ENCODE measurements around the gene RCAN2. TPM values are rescaled to one million over a fixed set of nuclear protein-coding genes. Genes with fewer than 3 reads are reported as not detected.
"Not testable (repeated sequence)": the region's sequence is repeated elsewhere in the genome, so short reads cannot be mapped to it uniquely, and the experiment has no call there.

Gene RCAN2
- total RNA-seq, 1 experiment from 2014 or later = 0.05 TPM

GRCh38 chr6:46333481-46333880 lies 157.8 kb downstream of the RCAN2 start:
- Histone ChIP-seq H3K4me3 (ENCODE audit: low read depth in 2 of 2, low read length in 2 of 2) (no peak overlapping the region), H3K36me3 (ENCODE audit: control insufficient read depth, insufficient read depth, low read length) (no peaks in the 10 kb centered on the region), H3K4me1 (ENCODE audit: control insufficient read depth, insufficient read depth, low read length) (no peaks in the 10 kb centered on the region), H3K27me3 (ENCODE audit: control insufficient read depth, insufficient read depth, low read length) (no peaks in the 10 kb centered on the region), H3K9me3 (ENCODE audit: control insufficient read depth, insufficient read depth, low read depth, low read length) (no peaks in the 10 kb centered on the region), H3K27ac (ENCODE audit: low read length) (no peak overlapping the region)
- TF ChIP-seq, protein P1, sequence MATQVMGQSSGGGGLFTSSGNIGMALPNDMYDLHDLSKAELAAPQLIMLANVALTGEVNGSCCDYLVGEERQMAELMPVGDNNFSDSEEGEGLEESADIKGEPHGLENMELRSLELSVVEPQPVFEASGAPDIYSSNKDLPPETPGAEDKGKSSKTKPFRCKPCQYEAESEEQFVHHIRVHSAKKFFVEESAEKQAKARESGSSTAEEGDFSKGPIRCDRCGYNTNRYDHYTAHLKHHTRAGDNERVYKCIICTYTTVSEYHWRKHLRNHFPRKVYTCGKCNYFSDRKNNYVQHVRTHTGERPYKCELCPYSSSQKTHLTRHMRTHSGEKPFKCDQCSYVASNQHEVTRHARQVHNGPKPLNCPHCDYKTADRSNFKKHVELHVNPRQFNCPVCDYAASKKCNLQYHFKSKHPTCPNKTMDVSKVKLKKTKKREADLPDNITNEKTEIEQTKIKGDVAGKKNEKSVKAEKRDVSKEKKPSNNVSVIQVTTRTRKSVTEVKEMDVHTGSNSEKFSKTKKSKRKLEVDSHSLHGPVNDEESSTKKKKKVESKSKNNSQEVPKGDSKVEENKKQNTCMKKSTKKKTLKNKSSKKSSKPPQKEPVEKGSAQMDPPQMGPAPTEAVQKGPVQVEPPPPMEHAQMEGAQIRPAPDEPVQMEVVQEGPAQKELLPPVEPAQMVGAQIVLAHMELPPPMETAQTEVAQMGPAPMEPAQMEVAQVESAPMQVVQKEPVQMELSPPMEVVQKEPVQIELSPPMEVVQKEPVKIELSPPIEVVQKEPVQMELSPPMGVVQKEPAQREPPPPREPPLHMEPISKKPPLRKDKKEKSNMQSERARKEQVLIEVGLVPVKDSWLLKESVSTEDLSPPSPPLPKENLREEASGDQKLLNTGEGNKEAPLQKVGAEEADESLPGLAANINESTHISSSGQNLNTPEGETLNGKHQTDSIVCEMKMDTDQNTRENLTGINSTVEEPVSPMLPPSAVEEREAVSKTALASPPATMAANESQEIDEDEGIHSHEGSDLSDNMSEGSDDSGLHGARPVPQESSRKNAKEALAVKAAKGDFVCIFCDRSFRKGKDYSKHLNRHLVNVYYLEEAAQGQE (IDR thresholded peaks at IDR 0.05; ENCODE audit: insufficient read depth in 1 of 2, low read depth in 2 of 2, low read length in 1 of 2) = no peak
- TF ChIP-seq, protein P2, sequence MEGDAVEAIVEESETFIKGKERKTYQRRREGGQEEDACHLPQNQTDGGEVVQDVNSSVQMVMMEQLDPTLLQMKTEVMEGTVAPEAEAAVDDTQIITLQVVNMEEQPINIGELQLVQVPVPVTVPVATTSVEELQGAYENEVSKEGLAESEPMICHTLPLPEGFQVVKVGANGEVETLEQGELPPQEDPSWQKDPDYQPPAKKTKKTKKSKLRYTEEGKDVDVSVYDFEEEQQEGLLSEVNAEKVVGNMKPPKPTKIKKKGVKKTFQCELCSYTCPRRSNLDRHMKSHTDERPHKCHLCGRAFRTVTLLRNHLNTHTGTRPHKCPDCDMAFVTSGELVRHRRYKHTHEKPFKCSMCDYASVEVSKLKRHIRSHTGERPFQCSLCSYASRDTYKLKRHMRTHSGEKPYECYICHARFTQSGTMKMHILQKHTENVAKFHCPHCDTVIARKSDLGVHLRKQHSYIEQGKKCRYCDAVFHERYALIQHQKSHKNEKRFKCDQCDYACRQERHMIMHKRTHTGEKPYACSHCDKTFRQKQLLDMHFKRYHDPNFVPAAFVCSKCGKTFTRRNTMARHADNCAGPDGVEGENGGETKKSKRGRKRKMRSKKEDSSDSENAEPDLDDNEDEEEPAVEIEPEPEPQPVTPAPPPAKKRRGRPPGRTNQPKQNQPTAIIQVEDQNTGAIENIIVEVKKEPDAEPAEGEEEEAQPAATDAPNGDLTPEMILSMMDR (IDR thresholded peaks at IDR 0.05) = no peak
- TF ChIP-seq SIN3A (IDR thresholded peaks at IDR 0.05; ENCODE audit: borderline replicate concordance, insufficient read depth, low read depth, low read length) (no peak), TCF7L2 (IDR thresholded peaks at IDR 0.05; ENCODE audit: low read depth, low read length) (no peak), POLR2AphosphoS5 (IDR thresholded peaks at IDR 0.05; ENCODE audit: low read depth, low read length) (no peak)
- DNase-seq (ENCODE audit: low read depth, low spot score) (no peak), ATAC-seq (no peak)
- in situ Hi-C loops (cut with HindIII; ENCODE audit: low pct_unique_long_range_greater_than_20kb, low sequenced_read_pairs) (no loop called here), intact Hi-C loops (cut with micrococcal nuclease; ENCODE audit: unreplicated experiment) (no loop called here)
- CTCF ChIA-PET = no interaction called here
- BruUV-seq (replicated peaks) = no TSS peak
- POLR2A ChIA-PET = no interaction called here

DNA sequence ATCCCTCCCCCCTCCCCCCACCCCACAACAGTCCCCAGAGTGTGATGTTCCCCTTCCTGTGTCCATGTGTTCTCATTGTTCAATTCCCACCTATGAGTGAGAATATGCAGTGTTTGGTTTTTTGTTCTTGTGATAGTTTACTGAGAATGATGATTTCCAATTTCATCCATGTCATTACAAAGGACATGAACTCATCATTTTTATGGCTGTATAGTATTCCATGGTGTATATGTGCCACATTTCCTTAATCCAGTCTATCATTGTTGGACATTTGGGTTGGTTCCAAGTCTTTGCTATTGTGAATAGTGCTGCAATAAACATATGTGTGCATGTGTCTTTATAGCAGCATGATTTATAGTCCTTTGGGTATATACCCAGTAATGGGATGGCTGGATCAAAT lies 158.8 kb downstream of the RCAN2 start:
- intact Hi-C loops (cut with micrococcal nuclease; ENCODE audit: unreplicated experiment); CTCF ChIA-PET; H3K27me3 ChIP-seq (ENCODE audit: control insufficient read depth, insufficient read depth, low read length); ATAC-seq; H3K27ac ChIP-seq (ENCODE audit: low read length); H3K4me1 ChIP-seq (ENCODE audit: control insufficient read depth, insufficient read depth, low read length); POLR2A ChIA-PET; H3K36me3 ChIP-seq (ENCODE audit: control insufficient read depth, insufficient read depth, low read length); H3K4me3 ChIP-seq (ENCODE audit: low read depth in 2 of 2, low read length in 2 of 2); DNase-seq (ENCODE audit: low read depth, low spot score); H3K9me3 ChIP-seq (ENCODE audit: control insufficient read depth, insufficient read depth, low read depth, low read length); BruUV-seq (replicated peaks); in situ Hi-C loops (cut with HindIII; ENCODE audit: low pct_unique_long_range_greater_than_20kb, low sequenced_read_pairs): not testable (repeated sequence)

GRCh38 chr6:46331461-46331860 lies 159.8 kb downstream of the RCAN2 start:
- Histone ChIP-seq H3K27ac (ENCODE audit: low read length) (no peak overlapping the region), H3K4me3 (ENCODE audit: low read depth in 2 of 2, low read length in 2 of 2) (no peak overlapping the region), H3K36me3 (ENCODE audit: control insufficient read depth, insufficient read depth, low read length) (no peaks in the 10 kb centered on the region), H3K4me1 (ENCODE audit: control insufficient read depth, insufficient read depth, low read length) (no peaks in the 10 kb centered on the region), H3K27me3 (ENCODE audit: control insufficient read depth, insufficient read depth, low read length) (no peaks in the 10 kb centered on the region; the same call in 1 of the 2 replicates), H3K9me3 (ENCODE audit: control insufficient read depth, insufficient read depth, low read depth, low read length) (no peaks in the 10 kb centered on the region)
- POLR2A ChIA-PET = no interaction called here
- in situ Hi-C loops (cut with HindIII; ENCODE audit: low pct_unique_long_range_greater_than_20kb, low sequenced_read_pairs) (no loop called here), intact Hi-C loops (cut with micrococcal nuclease; ENCODE audit: unreplicated experiment) (no loop called here)
- no peak for ATAC-seq
- BruUV-seq (replicated peaks) = no TSS peak
- CTCF ChIA-PET = no interaction called here
- TF ChIP-seq SIN3A (IDR thresholded peaks at IDR 0.05; ENCODE audit: borderline replicate concordance, insufficient read depth, low read depth, low read length) = no peak
- no peak for DNase-seq (ENCODE audit: low read depth, low spot score)
